ENCODE data around the gene RPGR.
A peak's percentile ranks its signal among the peaks of the same experiment; 100 is the strongest.

The RPGR gene, protein sequence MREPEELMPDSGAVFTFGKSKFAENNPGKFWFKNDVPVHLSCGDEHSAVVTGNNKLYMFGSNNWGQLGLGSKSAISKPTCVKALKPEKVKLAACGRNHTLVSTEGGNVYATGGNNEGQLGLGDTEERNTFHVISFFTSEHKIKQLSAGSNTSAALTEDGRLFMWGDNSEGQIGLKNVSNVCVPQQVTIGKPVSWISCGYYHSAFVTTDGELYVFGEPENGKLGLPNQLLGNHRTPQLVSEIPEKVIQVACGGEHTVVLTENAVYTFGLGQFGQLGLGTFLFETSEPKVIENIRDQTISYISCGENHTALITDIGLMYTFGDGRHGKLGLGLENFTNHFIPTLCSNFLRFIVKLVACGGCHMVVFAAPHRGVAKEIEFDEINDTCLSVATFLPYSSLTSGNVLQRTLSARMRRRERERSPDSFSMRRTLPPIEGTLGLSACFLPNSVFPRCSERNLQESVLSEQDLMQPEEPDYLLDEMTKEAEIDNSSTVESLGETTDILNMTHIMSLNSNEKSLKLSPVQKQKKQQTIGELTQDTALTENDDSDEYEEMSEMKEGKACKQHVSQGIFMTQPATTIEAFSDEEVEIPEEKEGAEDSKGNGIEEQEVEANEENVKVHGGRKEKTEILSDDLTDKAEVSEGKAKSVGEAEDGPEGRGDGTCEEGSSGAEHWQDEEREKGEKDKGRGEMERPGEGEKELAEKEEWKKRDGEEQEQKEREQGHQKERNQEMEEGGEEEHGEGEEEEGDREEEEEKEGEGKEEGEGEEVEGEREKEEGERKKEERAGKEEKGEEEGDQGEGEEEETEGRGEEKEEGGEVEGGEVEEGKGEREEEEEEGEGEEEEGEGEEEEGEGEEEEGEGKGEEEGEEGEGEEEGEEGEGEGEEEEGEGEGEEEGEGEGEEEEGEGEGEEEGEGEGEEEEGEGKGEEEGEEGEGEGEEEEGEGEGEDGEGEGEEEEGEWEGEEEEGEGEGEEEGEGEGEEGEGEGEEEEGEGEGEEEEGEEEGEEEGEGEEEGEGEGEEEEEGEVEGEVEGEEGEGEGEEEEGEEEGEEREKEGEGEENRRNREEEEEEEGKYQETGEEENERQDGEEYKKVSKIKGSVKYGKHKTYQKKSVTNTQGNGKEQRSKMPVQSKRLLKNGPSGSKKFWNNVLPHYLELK

DNA sequence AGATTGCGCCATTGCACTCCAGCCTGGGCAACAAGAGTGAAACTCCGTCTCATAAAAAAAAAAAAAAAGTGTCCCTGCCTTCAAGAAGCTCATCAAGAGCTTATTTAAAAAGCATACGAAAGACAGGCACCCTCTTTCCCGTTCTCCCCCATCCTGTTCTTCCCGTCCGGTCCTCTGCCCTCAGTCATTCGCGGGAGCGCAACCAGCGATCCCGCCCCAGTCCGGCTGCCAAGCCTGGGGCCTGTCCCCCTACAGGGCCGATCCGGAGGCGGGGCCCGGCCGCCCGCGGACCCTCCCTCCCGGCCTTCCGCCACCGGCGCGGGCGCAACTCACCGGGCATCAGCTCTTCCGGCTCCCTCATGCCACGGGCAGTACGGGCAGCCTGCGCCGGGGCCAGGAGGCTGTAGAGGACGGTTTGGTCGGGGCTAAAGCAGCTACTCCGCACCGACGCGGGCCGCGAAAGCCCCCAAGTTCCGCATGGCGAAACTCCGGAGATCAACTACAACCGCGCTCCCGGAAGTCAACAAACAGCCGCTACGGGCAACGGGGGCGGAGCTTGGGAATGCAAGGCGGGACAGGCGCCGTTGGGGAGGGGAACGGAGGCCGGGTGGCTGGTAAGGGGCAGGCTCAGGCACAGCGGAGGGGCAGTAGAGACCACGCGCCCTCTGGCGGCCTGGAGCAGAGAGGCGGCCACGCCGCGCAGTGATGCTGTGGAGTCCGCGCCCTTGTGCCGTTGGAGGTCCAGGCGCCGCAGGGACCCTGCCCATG lies at the start of gene RPGR:
RPGR (minus strand) TSS at position 503 of the 768 bp plus-strand sequence; CDS start at position 361, 142 bp downstream.
- peak; percentile 91 to 92 for DNase-seq

DNA sequence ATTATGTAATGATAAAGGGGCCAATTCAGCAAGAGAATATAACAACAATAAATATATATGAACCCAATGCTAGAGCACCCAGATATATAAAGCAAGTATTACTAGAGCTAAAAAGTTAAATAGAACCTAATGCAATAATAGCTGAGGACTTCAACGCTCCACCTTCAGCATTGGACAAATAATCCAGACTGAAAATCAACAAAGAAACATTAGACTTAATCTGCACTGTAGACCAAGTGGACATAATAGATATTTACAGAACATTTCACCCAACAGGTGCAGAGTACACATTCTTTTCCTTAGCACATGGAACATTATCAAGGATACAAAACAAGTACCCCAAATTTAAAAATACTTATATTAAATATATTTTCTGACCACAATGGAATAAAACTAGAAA lies 49.4 kb upstream of the RPGR start:
- no peak for DNase-seq

DNA sequence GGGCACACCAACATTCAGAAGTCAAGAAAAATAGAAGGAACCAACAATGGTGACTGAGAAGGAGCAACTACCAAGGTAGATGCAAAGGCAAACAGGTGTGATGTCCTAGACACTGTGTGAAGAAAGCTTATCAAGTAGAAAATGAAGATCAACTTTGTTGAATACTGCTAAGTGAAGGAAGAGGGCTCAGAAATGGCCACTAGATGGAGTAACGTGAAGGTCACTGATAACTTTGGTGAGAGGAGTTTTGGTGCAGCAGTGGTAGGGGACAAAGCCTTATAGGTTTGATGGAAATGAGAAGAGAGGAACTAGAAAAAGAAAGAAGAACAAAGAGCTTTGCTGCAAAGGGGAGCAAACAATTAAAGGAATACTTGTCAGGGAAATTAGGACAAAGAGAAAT lies 48.6 kb upstream of the RPGR start:
- DNase-seq, result no peak

DNA sequence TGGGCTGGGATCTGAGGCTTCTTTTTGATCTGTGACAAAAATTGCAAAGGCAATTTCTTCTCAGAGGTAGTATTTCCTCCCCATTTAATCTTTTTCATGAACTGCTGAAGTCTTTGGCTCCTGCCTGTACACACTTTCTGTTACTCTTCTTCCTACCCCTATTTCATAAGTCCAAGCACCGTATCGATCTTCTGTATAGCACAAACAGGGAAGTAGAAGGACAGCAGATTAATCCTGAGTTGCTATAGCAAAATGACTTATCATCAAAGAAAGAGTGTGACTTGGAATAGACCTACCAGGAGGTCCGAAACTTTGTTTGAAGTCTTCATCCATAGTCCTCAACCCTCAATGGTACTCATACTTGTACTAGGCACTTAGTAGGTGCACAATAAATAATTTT lies 47.1 kb upstream of the RPGR start:
- no peak for DNase-seq

DNA sequence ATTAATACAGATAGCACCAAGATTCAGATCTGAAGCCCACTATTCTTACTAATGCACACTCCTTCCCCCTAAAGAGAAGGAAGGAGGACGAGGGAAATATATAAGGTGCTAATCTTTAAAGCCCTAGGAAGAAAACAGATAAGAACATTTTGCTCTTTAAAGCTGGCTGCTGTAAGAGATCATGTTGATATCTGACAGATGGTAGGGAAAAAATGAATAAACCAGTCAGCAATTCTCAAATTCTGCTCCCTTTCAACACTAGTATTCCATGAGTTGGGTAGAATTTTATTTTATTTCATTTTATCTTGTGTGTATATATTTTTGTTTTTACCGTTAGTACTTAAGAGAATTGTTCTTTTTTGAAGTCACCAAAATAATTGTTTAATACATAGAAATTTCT lies 44.3 kb upstream of the RPGR start:
- no peak for DNase-seq

DNA sequence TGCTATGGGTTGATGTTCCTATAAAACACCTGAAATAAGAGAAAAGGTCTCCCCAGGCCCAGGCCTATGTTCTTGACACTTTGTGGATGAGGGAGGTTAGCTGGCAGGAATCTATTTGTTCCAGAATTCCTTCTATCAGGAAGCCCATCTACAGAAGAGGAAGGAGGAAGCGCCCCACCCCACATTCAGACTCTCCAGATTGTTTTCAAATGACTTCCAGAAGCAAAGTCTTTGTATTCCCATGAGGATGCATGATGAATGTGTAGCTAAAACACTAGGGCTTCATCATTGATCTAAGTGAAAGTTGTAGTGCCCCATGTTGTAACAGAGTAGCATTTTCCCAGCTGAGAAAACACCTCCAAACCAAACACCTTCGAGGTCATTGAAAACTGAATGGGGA lies 41.5 kb upstream of the RPGR start:
- DNase-seq, result no peak

DNA sequence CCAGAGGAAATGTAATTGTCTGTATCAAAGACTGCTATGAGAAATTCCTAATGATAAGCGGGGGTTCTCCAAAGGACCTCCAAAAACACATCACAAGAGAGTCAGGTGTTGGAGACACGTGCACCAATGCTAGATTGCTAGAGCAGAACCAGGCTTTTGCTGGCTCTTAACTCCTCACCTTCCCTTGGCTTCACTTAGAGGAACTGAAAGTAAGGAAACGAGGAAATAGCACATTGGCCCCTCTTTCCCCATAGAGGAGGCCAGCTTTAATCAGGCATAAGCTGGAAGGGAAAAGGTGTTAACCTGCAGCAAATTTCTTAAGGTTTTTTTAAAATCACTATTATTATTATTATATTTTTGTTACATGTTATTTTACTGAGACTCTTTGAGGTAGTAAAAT lies 38.6 kb upstream of the RPGR start:
- DNase-seq, result no peak

DNA sequence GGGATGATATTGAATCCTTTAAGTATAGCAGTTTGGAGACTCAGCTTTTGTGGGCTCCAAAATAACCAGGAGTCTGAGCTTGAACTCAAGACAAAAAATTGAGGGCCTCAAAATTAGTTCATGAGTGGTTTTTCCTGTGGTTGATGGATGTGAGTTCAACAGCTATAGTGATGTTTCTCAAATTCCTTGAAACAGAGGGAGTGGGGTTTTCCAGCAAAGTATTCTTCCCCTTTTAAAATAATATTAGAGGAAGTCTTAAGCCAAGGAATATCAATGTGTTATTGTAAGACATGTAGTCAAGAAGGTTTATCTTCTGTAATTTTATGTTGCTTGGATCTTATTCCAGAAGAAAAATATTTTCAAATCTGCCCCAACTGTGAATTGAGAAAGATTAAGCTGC lies 35.7 kb upstream of the RPGR start:
- no peak for DNase-seq

DNA sequence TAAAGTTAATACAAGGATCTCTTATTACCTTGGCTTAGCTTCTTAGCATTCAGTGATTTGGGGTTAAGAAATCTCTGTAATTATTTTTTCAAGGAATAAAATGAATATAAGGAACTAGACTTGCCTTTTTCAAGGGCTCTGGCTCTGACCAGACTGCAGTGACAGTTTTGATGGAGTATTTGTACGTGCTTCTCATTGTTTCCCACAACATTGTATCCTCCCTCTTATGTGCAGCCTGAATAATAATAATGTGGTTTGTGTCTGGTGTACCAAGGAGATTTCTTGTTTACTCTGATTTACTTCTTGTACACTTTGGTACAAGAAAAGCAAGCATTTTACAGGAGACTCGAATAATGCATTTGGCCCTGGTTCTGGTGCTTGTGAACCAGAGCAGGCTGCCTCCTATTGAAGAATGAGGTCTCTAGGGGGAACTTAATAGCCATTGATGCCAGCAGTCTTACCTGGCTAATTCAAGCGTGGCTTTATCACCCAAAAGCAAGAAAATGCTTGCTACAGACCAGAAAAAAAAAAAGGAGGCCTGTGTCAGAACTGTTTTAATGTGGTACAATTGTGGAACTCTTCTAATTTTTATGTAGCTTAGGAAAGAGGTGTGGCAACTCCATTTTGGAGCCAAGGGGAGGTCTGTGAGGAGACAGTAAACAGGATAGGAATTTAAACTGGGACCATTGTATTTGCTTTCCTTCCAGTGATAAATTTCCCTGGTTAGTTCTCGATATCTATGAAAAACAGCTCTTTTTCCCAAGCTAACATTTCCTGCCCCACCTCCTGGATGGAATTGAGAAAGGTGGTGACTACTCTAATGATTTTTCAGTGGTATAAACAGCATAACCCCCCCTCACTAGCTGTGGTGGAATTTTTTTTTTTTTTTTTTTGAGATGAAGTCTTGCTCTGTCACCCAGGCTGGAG lies 30.7 kb upstream of the RPGR start:
- DNase-seq, result no peak

DNA sequence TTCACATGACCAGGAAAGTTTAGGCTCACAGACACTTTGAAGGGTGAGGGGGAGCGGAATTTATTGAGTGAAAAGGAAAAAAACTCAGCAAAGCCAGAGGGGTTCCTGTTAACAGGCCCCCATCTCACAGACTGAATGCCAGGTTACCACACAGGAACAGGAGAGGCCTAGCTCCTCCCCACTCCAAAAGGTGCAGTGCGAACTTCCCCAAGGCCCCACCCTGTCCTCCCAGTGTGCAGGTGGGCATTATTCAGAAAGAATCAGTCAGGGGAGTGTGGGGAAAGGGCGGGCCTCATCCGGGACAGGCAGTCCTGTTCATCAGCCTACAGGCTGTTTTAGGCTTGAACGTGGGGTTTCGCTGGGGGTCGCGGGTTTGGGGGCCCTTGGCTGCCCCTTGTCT lies 29.1 kb upstream of the RPGR start:
- DNase-seq, result no peak

DNA sequence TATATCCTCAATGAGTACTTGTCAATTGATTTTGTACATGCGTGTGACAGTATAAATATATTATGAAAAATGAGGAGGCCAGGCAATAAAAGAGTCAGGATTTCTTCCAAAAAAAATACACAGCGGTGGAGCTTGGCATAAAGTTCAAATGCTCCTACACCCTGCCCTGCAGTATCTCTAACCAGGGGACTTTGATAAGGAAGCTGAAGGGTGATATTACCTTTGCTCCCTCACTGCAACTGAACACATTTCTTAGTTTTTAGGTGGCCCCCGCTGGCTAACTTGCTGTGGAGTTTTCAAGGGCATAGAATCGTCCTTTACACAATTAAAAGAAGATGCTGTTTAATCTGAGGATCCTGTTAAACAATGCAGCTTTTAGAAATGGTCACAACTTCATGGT lies 25.1 kb upstream of the RPGR start, which contains the start of gene OTC:
OTC (plus strand) TSS at position 243 of the 400 bp plus-strand sequence; CDS start at position 336, 93 bp downstream.
- no peak for DNase-seq

DNA sequence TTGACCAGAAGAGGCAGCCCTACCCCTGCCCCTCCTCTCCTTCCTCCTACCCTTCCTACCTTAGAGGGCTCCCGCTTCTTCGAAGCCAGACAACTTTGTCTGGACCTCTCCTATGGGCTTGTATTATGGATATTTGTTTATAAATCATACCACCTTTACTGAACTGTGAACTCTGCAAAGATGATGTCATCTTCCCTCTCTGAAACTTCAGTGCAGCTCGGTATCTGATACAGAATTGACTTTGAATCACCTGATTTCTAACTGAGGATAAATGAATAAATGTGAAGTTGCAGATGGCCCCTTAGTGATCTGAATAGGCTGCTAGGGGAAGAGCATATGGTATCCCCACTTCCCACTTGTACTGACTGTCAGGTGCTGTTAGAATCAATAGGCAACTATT lies 24.0 kb upstream of the RPGR start:
- no peak for DNase-seq

DNA sequence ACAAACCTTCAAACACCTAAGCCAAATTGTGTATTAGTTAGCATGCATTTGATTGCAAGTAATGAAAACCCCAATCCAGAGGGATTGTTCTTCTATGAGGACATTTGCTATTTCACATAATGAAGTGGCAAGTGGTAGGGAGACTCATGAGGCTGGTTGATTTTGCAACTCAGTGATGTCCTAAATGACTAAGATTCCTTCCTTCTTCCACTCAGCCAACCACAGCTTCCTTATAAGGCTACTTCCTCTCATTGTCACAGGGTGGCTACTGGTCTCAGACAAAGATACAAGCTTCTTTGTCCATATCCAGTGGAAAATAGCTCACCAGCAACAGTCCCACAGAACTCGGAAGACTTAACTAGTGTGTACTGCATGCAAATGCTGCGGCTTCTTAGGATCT lies 19.8 kb upstream of the RPGR start:
- DNase-seq, result no peak

DNA sequence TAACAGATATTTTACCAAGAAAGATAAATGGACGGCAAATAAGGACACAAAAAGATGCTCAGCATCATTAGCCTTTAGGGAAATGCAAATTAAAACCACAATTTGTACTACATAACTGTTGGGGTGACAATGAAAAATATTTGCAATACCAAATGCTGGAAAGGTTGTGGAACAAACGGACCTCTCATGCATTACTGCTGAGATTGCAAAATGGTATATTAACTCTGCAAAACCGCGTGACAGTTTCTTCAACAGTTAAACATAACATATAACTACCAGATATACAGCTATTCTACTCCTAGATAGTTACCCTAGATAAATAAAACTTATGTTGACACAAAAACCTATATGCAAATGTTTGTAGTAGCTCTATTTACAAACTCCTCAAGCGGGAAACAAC lies 18.8 kb upstream of the RPGR start:
- no peak for DNase-seq

DNA sequence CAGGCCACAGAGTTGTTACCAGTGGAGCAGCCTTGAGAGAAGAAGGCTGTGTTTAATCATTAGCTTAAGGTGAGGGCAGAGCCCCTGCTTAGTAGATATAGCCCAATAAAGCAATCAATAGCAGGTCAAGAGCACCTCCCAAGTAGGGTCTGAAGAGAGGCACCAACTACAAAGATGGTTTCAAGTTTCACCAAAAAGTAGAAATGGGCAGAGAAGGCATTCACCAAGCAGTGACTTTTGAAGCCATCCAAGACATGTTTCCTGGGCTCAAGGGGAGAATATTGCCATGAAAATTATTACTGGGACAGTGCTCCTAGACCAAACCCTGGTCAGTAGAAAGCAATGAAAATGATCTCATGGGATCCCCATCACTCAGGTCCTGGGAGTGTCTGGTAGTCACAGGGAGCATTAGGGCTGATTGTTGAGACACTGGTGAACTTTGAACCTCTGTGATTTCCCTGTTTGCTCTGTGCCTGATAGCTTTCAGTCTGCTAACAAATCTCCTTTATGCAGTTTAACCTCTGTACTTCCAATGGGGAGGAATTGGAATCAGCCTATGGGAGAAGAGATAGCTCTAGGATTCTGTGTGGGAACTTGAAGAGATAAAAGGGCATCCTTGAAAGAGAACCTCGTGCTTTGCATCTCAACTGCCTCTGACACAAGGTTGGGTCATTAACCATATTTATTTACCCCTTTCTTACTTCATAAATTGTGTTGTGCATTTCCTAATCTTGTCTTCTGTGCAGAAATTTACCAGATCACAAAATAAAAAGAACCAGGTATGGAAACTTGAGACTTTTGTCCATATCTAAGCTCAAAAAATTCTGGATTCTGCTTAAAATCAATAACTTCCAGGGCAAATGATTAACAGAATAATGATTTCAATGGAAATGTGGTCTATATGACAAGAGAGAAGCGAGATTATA lies 15.8 kb upstream of the RPGR start:
- no peak for DNase-seq

DNA sequence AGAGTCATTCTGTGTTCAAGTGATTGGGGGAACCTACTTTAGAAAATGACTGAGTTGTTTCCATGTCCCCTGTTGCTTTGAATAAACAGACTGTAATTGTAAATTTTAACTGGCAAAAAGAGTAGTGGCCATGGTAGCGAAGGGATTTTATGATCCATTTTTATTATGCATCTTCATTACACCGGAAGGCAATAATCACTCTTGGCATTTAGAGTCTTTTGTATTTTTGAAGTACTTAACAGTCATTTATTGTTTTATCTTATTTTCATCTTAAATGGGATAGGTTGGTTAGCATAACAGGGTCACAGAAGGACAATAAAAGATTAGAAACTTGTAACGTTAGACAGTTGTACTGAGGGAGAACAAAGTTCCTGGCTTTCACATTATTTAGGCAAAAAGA lies 14.1 kb upstream of the RPGR start:
- DNase-seq, result no peak

DNA sequence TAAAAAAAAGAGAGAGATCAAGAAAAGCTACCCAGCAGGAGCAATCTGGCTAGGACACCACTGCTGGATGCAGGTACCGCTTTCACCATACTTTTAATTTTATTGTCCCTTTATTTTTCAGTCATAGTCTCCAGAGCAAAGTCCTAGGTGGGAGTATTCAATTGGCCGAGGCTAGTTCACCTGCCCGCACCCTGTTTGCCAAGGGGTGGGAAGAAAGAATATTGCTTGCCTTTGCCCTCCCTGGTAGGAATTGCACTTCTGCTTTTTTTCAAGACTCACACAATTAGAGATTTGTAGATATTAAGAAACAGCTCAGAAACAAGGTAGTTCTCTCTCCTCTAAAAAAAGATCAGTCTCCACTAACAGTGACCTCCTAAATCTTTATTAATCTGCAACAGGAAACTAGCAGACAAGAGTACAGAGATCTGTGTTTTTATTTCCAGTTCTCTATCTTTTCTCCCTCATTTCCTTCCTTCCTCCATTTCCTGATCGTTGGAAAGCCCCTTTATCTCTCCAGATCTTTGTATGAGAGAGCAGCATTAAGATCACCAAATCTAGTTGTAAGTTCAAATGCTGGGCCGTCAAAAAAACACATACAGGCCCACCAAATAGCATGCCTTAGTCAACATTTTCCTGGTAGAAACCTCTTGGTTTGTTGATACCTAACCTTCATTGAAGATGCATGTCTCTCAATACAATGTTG lies 9.4 kb upstream of the RPGR start:
- no peak for DNase-seq

DNA sequence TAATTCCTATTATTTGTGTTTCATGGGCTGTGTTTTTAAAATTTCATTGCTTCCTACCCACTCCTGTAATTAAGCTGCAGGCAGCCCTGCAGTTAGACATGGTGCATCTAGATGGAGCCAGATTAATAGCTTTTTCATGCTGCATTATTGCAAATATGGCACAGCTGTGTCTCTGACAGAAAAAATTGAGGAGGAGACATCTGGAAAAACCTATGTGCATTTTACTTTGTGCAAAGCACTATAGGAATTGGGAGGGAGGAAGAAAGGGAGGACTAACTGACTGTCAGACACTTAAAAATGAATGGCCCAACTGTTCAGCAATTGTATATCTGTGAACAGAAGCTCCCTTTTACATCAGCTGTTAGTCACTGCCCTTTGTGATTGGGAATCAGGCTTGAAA lies 8.1 kb upstream of the RPGR start:
- no peak for DNase-seq

DNA sequence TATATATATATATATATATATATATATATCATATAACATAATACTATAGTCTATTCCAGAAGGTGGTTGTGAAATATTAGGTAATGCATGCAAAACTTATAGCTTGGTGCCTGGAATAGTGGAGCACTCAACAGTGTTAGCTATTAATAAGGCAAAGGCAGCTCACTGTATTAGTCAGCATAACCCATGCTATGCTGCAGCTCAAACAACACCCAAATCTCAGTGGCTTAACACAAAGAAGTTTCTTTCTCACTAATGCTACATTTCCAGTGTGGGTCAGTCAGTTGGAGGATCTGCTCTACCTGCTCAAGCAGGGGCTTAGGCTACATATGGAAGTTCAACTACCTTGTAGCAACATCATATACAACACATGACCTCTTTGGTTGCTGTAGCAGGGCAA lies 5.2 kb upstream of the RPGR start:
- DNase-seq, result no peak

DNA sequence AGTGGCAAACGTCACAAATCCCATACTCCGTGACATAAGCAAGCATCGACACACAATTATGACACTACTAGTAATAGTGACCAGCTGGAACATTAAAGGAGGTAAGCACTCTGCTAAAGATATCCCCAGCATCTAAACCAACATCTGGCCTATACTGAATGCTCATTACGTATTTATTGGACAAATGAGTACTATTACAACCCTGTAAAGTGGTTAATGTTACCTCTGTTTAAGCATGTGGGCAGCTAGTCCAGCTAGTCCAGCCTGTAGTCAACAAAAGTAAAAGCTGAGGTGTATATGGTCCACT lies 419 bp upstream of the RPGR start:
- no peak for DNase-seq

Data from NCI-H2081 (cell line).